HEK293T (cell line): ENCODE data around the gene STIM1.

ENCODE experiments used
- CTCF ChIA-PET: fragments of 350-600 bp; formaldehyde crosslinking; extraction: SDS; loops from one replicate; lab custom pipeline; 2021; ENCODE audit warnings: antibody characterized with exemption, inconsistent platforms; lab: Yijun Ruan, JAX
- POLR2A ChIA-PET: fragments of 350-600 bp; formaldehyde crosslinking; extraction: SDS; loops from one replicate; lab custom pipeline; 2020; ENCODE audit warnings: antibody characterized with exemption, inconsistent platforms; lab: Yijun Ruan, JAX
- DNase-seq: peaks from one replicate; pipeline ENCODE4 v3.0.0; 2012; ENCODE audit warnings: mixed read lengths; ENCODE audit errors: extremely low spot score
- ARNT ChIP-seq: fragments of 450-650 bp; IDR thresholded peaks from 2 replicates; pipeline ENCODE4 v1.6.1; 2017; ENCODE audit warnings: mild to moderate bottlenecking
- BHLHE40 ChIP-seq: fragments of 450-650 bp; IDR thresholded peaks from 2 replicates; pipeline ENCODE4 v1.6.1; 2016; ENCODE audit warnings: mild to moderate bottlenecking, moderate library complexity, borderline replicate concordance
- CTBP1 ChIP-seq: fragments of 450-650 bp; IDR thresholded peaks from 2 replicates; pipeline ENCODE4 v1.6.1; 2016; ENCODE audit warnings: borderline replicate concordance
- ELF4 ChIP-seq: fragments of 450-650 bp; IDR thresholded peaks from 2 replicates; pipeline ENCODE4 v1.6.1; 2017; ENCODE audit warnings: antibody characterized with exemption
- FOXA1 ChIP-seq: fragments of 450-650 bp; IDR thresholded peaks from 2 replicates; pipeline ENCODE4 v1.6.1; 2016; ENCODE audit warnings: mild to moderate bottlenecking
- FOXK2 ChIP-seq: fragments of 450-650 bp; IDR thresholded peaks from 2 replicates; pipeline ENCODE4 v1.6.1; 2016; ENCODE audit warnings: mild to moderate bottlenecking
- FOXM1 ChIP-seq: fragments of 450-650 bp; IDR thresholded peaks from 2 replicates; pipeline ENCODE4 v1.6.1; 2017; ENCODE audit warnings: mild to moderate bottlenecking, borderline replicate concordance
- HDGF ChIP-seq: fragments of 450-650 bp; IDR thresholded peaks from 2 replicates; pipeline ENCODE4 v1.6.1; 2017; ENCODE audit warnings: antibody characterized with exemption, borderline replicate concordance
- L3MBTL2 ChIP-seq: fragments of 450-650 bp; conservative IDR thresholded peaks from 2 replicates; pipeline ENCODE4 v1.6.1; 2016; ENCODE audit warnings: mild to moderate bottlenecking
- LEF1 ChIP-seq: fragments of 450-650 bp; IDR thresholded peaks from 2 replicates; pipeline ENCODE4 v1.6.1; 2017; ENCODE audit warnings: mild to moderate bottlenecking, borderline replicate concordance
- NFRKB ChIP-seq: fragments of 450-650 bp; IDR thresholded peaks from 2 replicates; pipeline ENCODE4 v1.6.1; 2016; ENCODE audit warnings: mild to moderate bottlenecking, moderate library complexity
- PKNOX1 ChIP-seq: fragments of 450-650 bp; IDR thresholded peaks from 2 replicates; pipeline ENCODE4 v1.6.1; 2016
- SP1 ChIP-seq: fragments of 450-650 bp; IDR thresholded peaks from 2 replicates; pipeline ENCODE4 v1.6.1; 2017
- SUZ12 ChIP-seq: fragments of 450-650 bp; IDR thresholded peaks from 2 replicates; pipeline ENCODE4 v1.6.1; 2016; ENCODE audit warnings: mild to moderate bottlenecking
- TARDBP ChIP-seq: fragments of 450-650 bp; IDR thresholded peaks from 2 replicates; pipeline ENCODE4 v1.6.1; 2016
- ZNF384 ChIP-seq: fragments of 450-650 bp; IDR thresholded peaks from 2 replicates; pipeline ENCODE4 v1.6.1; 2016

The STIM1 gene

GRCh38 chr11:3952715-3953114, 97.3 kb downstream of the STIM1 start:
- DNase-seq = no peak
- CTCF ChIA-PET = interaction anchor here (0.8 kb wide), 1 partner anchor 98 kb away, joined by 6 read pairs; the partner anchor contains the start of gene STIM1
- POLR2A ChIA-PET = no interaction called here

GRCh38 chr11:3953327-3953726, 97.9 kb downstream of the STIM1 start:
- CTCF ChIA-PET = no interaction called here
- no peak for TF ChIP-seq BHLHE40
- TF ChIP-seq ZNF384 = no peak
- no peak for TF ChIP-seq SUZ12
- no peak for TF ChIP-seq FOXM1
- no peak for TF ChIP-seq FOXA1
- no peak for TF ChIP-seq FOXK2
- TF ChIP-seq ARNT = no peak
- no peak for TF ChIP-seq ELF4
- no peak for DNase-seq
- POLR2A ChIA-PET = no interaction called here

More at GRCh38 chr11:3952715-3953114, 97.3 kb downstream of the STIM1 start:
- TF ChIP-seq SP1 = no peak
- no peak for TF ChIP-seq ZNF384
- TF ChIP-seq HDGF = no peak
- no peak for TF ChIP-seq TARDBP
- TF ChIP-seq FOXA1 = no peak
- no peak for TF ChIP-seq BHLHE40
- TF ChIP-seq NFRKB = no peak
- TF ChIP-seq PKNOX1 = no peak
- no peak for TF ChIP-seq L3MBTL2
- TF ChIP-seq CTBP1 = no peak
- TF ChIP-seq SUZ12 = no peak
- TF ChIP-seq ARNT = no peak
- TF ChIP-seq FOXM1 = no peak
- TF ChIP-seq FOXK2 = no peak
- TF ChIP-seq LEF1 = no peak
- no peak for TF ChIP-seq ELF4

- DNase-seq = no peak
- CTCF ChIA-PET = no interaction called here
- POLR2A ChIA-PET = no interaction called here
- TF ChIP-seq SUZ12 (no peak), FOXK2 (no peak), ARNT (no peak), FOXA1 (no peak), CTBP1 (no peak), L3MBTL2 (no peak), ZNF384 (no peak), TARDBP (no peak), ELF4 (no peak), PKNOX1 (no peak)
Observed at GRCh38 chr11:3954448-3955298, 99.2 kb downstream of the STIM1 start.

- TF ChIP-seq L3MBTL2 (no peak), FOXK2 (no peak), ARNT (no peak), ZNF384 (no peak), FOXA1 (no peak), FOXM1 (no peak), ELF4 (no peak), HDGF (no peak), CTBP1 (no peak), SUZ12 (no peak), NFRKB (no peak), TARDBP (no peak), PKNOX1 (no peak), LEF1 (no peak), BHLHE40 (no peak), SP1 (no peak)
- ChIA-PET POLR2A (no interaction called here), CTCF (no interaction called here)
- no peak for DNase-seq
Observed at GRCh38 chr11:3955299-3955665, 99.8 kb downstream of the STIM1 start.

- ChIA-PET CTCF (no interaction called here), POLR2A (no interaction called here)
- TF ChIP-seq SUZ12 (no peak), TARDBP (no peak), L3MBTL2 (no peak), PKNOX1 (no peak), CTBP1 (no peak), HDGF (no peak), FOXM1 (no peak), FOXK2 (no peak), ELF4 (no peak), FOXA1 (no peak), BHLHE40 (no peak)
- no peak for DNase-seq
Observed at GRCh38 chr11:3956038-3956437, 100.6 kb downstream of the STIM1 start.
